ENCODE measurements around the gene SLC26A5.
"Not testable (repeated sequence)": the region's sequence is repeated elsewhere in the genome, so short reads cannot be mapped to it uniquely, and the experiment has no call there.

SLC26A5 gene

GRCh38 chr7:103425177-103425576, 20.8 kb downstream of the SLC26A5 start:
- no peak overlapping the region for H3K4me3 ChIP-seq (ENCODE audit: low read length)
- DNase-seq (ENCODE audit: low read depth) = no peak
- TF ChIP-seq CTCF (conservative IDR thresholded peaks at IDR 0.05; ENCODE audit: low read depth, low read length) = peak; percentile 16

DNA sequence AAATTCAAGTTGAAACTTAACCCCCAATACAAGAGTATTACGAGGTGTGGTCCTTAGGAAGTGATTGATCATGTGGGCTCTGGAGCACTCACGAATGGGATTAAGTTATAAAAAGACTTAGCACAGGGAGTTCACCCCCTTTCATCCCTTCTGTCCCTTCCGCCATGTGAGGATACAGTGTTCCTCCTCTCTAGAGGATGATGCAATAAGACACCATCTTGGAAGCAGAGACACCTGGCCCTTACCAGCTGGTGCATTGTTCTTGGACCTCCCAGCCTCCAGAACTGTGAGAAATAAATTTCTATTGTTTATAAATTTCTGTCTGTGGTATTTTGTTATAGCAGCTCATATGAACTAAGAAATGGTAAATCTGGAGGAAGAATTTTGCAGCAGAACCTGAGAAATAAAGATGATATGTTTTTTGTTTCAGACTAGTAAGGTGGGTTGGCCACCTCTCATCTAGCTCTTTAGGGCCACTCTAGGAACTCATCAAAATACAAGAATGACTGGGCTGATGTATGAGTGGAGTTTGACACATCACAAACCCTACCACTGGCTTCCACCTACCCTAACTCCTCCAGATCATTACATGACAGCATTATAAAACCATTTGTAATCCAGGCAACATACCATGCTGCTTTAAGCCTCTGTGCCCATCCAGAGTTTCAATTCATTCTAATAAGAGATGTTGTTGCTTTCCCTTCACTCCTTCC, 22.4 kb downstream of the SLC26A5 start:
- TF ChIP-seq CTCF (conservative IDR thresholded peaks at IDR 0.05; ENCODE audit: low read depth, low read length) = no peak
- DNase-seq (ENCODE audit: low read depth) = no peak
- H3K4me3 ChIP-seq (ENCODE audit: low read length) = no peak overlapping the region

GRCh38 chr7:103420857-103421384, 25.1 kb downstream of the SLC26A5 start:
- no peak for DNase-seq (ENCODE audit: low read depth)
- no peak for TF ChIP-seq CTCF (conservative IDR thresholded peaks at IDR 0.05; ENCODE audit: low read depth, low read length)
- no peak overlapping the region for H3K4me3 ChIP-seq (ENCODE audit: low read length)

GRCh38 chr7:103418241-103418640, 27.8 kb downstream of the SLC26A5 start:
- no peak for DNase-seq (ENCODE audit: low read depth)
- no peak for TF ChIP-seq CTCF (conservative IDR thresholded peaks at IDR 0.05; ENCODE audit: low read depth, low read length)
- no peak overlapping the region for H3K4me3 ChIP-seq (ENCODE audit: low read length)

DNA sequence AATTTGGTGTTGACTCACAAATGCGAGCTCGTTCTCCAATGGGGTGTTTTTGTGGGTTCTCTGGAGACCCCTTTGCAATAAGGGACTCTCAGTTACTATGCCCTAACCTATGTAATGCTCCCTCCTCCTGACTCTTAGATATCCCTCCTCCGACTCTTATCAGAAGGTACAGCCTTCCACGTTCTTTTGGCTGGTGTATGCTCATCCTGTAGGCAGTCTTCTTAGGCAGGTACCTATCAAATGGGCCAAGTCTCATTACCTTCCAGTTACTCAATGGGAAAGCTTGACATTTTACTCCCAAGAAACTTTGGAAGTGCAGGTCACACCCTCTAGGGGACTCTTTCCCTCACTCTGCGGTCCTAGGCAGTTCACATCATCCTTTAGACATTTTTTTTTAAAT, 32.6 kb downstream of the SLC26A5 start:
- no peak overlapping the region for H3K4me3 ChIP-seq (ENCODE audit: low read length)
- no peak for TF ChIP-seq CTCF (conservative IDR thresholded peaks at IDR 0.05; ENCODE audit: low read depth, low read length)
- no peak for DNase-seq (ENCODE audit: low read depth)

- TF ChIP-seq CTCF (conservative IDR thresholded peaks at IDR 0.05; ENCODE audit: low read depth, low read length) = no peak
- H3K4me3 ChIP-seq (ENCODE audit: low read length) = no peak overlapping the region
- no peak for DNase-seq (ENCODE audit: low read depth)
These were observed 33.9 kb downstream of the SLC26A5 start for GRCh38 chr7:103412151-103412550.

DNA sequence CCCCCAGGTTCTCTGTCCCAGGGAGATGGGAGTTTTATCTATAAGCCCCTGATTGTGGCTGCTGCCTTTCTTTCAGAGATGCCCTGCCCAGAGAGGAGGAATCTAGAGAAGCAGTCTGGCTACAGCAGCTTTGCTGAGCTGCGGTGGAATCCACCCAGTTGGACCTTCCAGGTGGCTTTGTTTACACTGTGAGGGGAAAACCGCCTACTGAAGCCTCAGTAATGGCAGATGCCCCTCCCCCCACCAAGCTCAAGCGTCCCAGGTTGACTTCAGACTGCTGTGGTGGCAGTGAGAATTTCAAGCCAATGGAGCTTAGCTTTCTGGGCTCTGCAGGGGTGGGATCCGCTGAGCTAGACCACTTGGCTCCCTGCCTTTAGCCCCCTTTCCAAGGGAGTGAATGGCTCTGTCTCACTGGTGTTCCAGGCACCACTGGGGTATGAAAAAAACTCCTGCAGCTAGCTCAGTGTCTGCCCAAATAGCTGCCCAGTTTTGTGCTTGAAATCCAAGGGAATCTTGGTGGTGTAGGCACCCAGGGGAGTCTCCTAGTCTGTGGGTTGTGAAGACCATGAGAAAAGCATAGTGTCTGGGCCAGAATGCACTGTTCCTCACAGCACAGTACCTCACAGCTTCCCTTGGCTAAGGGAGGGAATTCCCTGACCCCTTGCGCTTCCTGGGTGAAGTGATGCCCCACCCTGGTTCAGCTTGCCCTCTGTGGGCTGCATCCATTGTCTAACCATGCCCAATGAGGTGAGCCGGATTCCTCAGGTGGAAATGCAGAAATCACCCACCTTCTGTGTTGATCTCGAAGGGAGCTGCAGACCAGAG, 40.0 kb downstream of the SLC26A5 start:
- H3K4me3 ChIP-seq (ENCODE audit: low read length); DNase-seq (ENCODE audit: low read depth): not testable (repeated sequence)

DNA sequence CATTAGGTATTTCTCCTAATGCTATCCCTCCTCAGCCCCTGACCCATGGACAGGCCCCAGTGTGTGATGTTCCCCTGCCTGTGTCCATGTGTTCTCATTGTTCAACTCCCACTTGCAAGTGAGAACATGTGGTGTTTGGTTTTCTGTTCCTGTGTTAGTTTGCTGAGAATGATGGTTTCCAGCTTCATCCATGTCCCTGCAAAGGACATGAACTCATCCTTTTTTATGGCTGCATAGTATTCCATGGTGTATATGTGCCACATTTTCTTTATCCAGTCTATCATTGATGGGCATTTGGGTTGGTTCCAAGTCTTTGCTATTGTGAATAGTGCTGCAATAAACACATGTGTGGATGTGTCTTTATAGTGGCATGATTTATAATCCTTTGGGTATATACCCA, 46.3 kb downstream of the SLC26A5 start:
- not testable (repeated sequence) for H3K4me3 ChIP-seq (ENCODE audit: low read length); DNase-seq (ENCODE audit: low read depth)
